AG04450 (cell line): ENCODE data around the gene FAM151A. TPM values are rescaled to one million over a fixed set of nuclear protein-coding genes. Genes with fewer than 3 reads are reported as not detected.

Experiments used
- CTCF ChIA-PET: fragments of 300-600, 350-600 bp; formaldehyde crosslinking; extraction: SDS; loops from one replicate; lab custom pipeline; 2022; ENCODE audit warnings: antibody characterized with exemption, inconsistent platforms; lab: Charles Lee
- POLR2A ChIA-PET: fragments of 350-600 bp; formaldehyde crosslinking; extraction: SDS; loops from one replicate; lab custom pipeline; 2021; ENCODE audit warnings: antibody characterized with exemption, inconsistent platforms; lab: Yijun Ruan, JAX
- DNase-seq: peaks from one replicate; pipeline ENCODE4 v3.0.0-alpha.2; 2011; ENCODE audit warnings: low read depth, low spot score
- H3K27ac ChIP-seq: one replicate; pipeline ENCODE4 v1.5.1; 2012; ENCODE audit warnings: low read depth, low read length, control low read depth
- H3K27me3 ChIP-seq: one replicate; pipeline ENCODE4 v1.6.0; 2012; ENCODE audit warnings: low read length; ENCODE audit not compliant: control insufficient read depth, insufficient read depth
- H3K4me3 ChIP-seq: 2 replicates; pipeline ENCODE4 v1.5.1; 2011; ENCODE audit warnings: mild to moderate bottlenecking, low read depth, low read length, control low read depth
- H3K9me3 ChIP-seq: 2 replicates; pipeline ENCODE4 v1.5.1; 2012; ENCODE audit warnings: low read length; ENCODE audit not compliant: control insufficient read depth, insufficient read depth
- CTCF ChIP-seq: IDR thresholded peaks from 2 replicates; pipeline ENCODE4 v1.5.1; 2011; ENCODE audit warnings: low read depth, low read length, control low read depth, inconsistent platforms
- polyA plus RNA-seq: library from polyadenylated mRNA; depleted of rRNA; stranded (reverse); fragments of >200 nt; gene quantifications from 2 replicates; pipeline ENCODE4 v1.2.3, GENCODE V29; 2011

FAM151A gene
- polyA plus RNA-seq, 1 experiment, result not detected

- POLR2A ChIA-PET, result no interaction called here
- no peak for DNase-seq
- H3K4me3 ChIP-seq, result no peak overlapping the region
- no peaks in the 10 kb centered on the region for H3K9me3 ChIP-seq
- no peak overlapping the region for H3K27ac ChIP-seq
- peaks cover under 1% of the 10 kb centered on the region for H3K27me3 ChIP-seq
- CTCF ChIA-PET, result no interaction called here
- no peak for TF ChIP-seq CTCF
Measured at GRCh38 chr1:54608566-54609230, 14.6 kb downstream of the FAM151A start.

DNA sequence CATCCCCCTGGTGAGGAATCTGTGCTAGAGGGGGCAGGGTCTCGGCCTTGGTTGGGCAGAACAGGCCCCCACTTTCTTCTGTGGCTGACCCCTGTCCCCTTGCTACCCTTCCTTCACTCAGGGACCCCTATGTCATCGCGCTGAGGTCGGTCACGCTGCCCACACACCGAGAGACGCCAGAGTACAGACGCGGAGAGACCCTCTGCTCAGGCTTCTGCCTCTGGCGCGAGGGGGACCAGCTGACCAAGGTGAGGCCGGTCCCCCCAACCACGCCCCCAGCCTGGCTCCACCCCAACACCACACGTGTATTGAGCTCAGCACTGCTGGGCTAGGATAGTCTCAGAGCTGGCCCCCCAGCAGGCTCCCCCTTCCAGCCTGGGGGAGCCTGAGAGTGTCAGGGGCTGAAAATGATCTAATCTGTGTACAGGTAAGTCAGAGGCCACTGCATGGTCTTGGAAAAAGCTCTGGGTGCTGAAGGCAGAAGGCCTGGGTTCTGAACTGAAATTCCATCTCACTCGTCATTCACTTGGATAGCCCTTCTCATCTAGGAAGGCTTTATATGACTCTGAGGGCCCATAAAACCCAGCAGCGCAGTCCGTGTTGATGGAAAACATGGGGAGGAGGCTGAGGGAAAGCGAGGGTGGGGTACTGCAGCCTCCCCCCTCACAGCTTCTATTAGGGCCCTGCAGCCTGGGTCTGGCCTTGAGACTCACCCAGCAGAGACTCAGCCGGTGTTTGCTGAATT, 15.3 kb downstream of the FAM151A start:
- no peak overlapping the region for H3K4me3 ChIP-seq
- CTCF ChIA-PET, result no interaction called here
- H3K9me3 ChIP-seq, result no peaks in the 10 kb centered on the region
- DNase-seq, result no peak
- peaks cover 4% of the 10 kb centered on the region for H3K27me3 ChIP-seq
- no peak overlapping the region for H3K27ac ChIP-seq
- POLR2A ChIA-PET, result no interaction called here
- no peak for TF ChIP-seq CTCF

DNA sequence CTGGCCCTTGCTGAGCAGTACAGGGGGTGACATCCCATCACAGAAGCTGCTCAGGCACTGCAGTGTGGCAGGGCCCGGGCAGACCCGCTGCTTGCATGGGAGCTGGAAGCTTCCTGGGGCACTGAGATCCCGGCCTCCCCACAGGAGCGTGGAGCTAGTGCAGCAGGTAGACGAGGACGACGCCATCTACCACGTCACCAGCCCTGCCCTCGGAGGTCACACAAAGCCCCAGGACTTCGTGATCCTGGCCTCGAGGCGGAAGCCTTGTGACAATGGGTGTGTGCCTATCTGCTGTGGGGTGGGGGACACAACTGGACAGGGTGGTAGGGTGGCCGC, 16.4 kb downstream of the FAM151A start:
- DNase-seq, result no peak
- TF ChIP-seq CTCF, result no peak
- CTCF ChIA-PET, result no interaction called here
- H3K27me3 ChIP-seq, result peaks cover 4% of the 10 kb centered on the region
- no peak overlapping the region for H3K27ac ChIP-seq
- POLR2A ChIA-PET, result no interaction called here
- H3K9me3 ChIP-seq, result no peaks in the 10 kb centered on the region
- no peak overlapping the region for H3K4me3 ChIP-seq

DNA sequence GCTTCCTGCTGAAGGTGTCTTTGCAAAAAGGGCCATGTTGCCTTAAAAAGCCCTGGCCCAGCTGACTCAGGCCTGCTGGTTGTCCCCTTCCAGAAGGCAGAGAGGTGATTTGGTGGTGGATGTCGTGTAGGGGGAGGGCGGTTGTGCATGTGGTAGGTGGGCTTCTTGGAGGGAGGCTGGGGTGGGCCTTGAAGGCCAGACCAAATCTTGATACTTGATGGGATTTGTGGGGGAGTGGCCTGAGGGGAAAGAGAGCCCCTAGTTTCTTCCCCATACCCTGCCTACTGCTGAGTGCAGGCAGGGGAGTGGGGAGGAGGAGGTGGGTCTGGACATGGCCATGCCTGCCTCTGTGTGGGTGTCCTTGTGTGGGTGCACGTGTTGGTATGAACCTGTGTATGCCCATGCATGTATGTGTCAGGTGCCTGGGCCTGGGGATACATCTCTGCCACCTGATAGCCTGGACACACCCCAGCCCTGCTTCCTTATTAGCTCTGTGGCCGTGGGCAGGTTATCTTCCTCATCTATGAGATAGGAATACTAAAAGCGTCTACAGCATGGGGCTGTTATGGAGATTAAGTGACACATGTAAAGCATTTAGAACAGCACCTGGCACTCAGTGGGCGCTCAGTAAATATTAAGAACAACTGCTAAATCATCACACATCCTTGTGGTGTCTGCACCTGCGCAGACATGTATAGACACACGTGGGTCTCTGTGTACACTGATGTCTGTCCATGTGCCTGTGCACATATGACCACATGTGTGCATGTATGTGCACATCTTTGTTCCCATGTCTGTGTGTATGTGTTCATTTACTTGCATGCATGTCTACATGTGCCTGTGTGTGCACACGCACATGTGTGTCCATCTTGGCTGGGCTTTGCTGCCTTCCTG, 17.0 kb downstream of the FAM151A start:
- ChIA-PET POLR2A (no interaction called here), CTCF (no interaction called here)
- DNase-seq, result no peak

More for the DNA sequence above, 17.0 kb downstream of the FAM151A start:
- peaks cover 4% of the 10 kb centered on the region for H3K27me3 ChIP-seq
- no peak overlapping the region for H3K4me3 ChIP-seq
- H3K27ac ChIP-seq, result no peak overlapping the region
- no peaks in the 10 kb centered on the region for H3K9me3 ChIP-seq
- TF ChIP-seq CTCF, result no peak
